HFFc6 (cell line): Measurements from ENCODE around the gene CST4. TPM values are rescaled to one million over a fixed set of nuclear protein-coding genes. Genes with fewer than 3 reads are reported as not detected.
"Not testable (repeated sequence)": the region's sequence is repeated elsewhere in the genome, so short reads cannot be mapped to it uniquely, and the experiment has no call there.

Experiments used
- DNase-seq: peaks from one replicate; pipeline ENCODE4 v3.0.0-alpha.2; 2018
- H3K27ac Mint-ChIP-seq: 2 replicates; pipeline ENCODE4 v1.8.0; 2020; ENCODE audit warnings: mild to moderate bottlenecking, mixed read lengths
- H3K27me3 Mint-ChIP-seq: 2 replicates; pipeline ENCODE4 v1.8.0; 2021; ENCODE audit warnings: mild to moderate bottlenecking, moderate library complexity, mixed read lengths; ENCODE audit not compliant: insufficient read depth
- H3K36me3 Mint-ChIP-seq: 2 replicates; pipeline ENCODE4 v1.8.0; 2021; ENCODE audit warnings: low read depth, mixed read lengths
- H3K4me1 Mint-ChIP-seq: 2 replicates; pipeline ENCODE4 v1.8.0; 2020; ENCODE audit warnings: low read depth, mixed read lengths
- H3K4me3 Mint-ChIP-seq: 2 replicates; pipeline ENCODE4 v1.8.0; 2020; ENCODE audit warnings: mild to moderate bottlenecking, moderate library complexity, mixed read lengths
- H3K9me3 Mint-ChIP-seq: 2 replicates; pipeline ENCODE4 v1.8.0; 2020; ENCODE audit warnings: mild to moderate bottlenecking, mixed read lengths
- CTCF ChIP-seq: fragments of 200-600 bp; sonication (generic); IDR thresholded peaks from 2 replicates; pipeline ENCODE4 v1.5.0; 2021; ENCODE audit warnings: antibody characterized with exemption, mild to moderate bottlenecking
- long read RNA-seq: library from polyadenylated mRNA; unstranded; transcript quantifications from one replicate; pipeline ENCODE4 v2.0.0, GENCODE V29; 2019
- total RNA-seq, 6 experiments: library from RNA; stranded (reverse); fragmentation: NEBNext Ultra II Directional; extraction: Animal tissue kit (Norgen Biotek cat#: 25700); gene quantifications; 2 replicates in 1 of 6; 3 replicates in 5 of 6; pipeline ENCODE4 v1.2.3, GENCODE V29; 2021

Gene CST4
- total RNA-seq: not detected
- long read RNA-seq: 0 reads

GRCh38 chr20:23688684-23689398, at the start of gene CST4:
Gene CST4 (minus strand): TSS chr20:23689038. CDS start chr20:23688969, 69 bp downstream.
- H3K4me3 Mint-ChIP-seq, H3K27me3 Mint-ChIP-seq, H3K9me3 Mint-ChIP-seq, DNase-seq, H3K36me3 Mint-ChIP-seq, H3K27ac Mint-ChIP-seq: not testable (repeated sequence)
- peaks cover 40% of the 10 kb centered on the region for H3K4me1 Mint-ChIP-seq

GRCh38 chr20:23735391-23735790, 46.6 kb upstream of the CST4 start:
- not testable (repeated sequence) for H3K4me3 Mint-ChIP-seq, DNase-seq, H3K4me1 Mint-ChIP-seq, H3K9me3 Mint-ChIP-seq, H3K27me3 Mint-ChIP-seq, H3K36me3 Mint-ChIP-seq, H3K27ac Mint-ChIP-seq

GRCh38 chr20:23734949-23735348, 46.1 kb upstream of the CST4 start:
- H3K27me3 Mint-ChIP-seq, H3K4me3 Mint-ChIP-seq, H3K27ac Mint-ChIP-seq, DNase-seq, H3K9me3 Mint-ChIP-seq, H3K4me1 Mint-ChIP-seq, H3K36me3 Mint-ChIP-seq: not testable (repeated sequence)

GRCh38 chr20:23734440-23734839, 45.6 kb upstream of the CST4 start:
- H3K9me3 Mint-ChIP-seq, H3K27ac Mint-ChIP-seq, H3K4me1 Mint-ChIP-seq, H3K4me3 Mint-ChIP-seq, DNase-seq, H3K27me3 Mint-ChIP-seq, H3K36me3 Mint-ChIP-seq: not testable (repeated sequence)

GRCh38 chr20:23727016-23727415, 38.2 kb upstream of the CST4 start:
- no peak overlapping the region for H3K4me3 Mint-ChIP-seq
- no peaks in the 10 kb centered on the region for H3K4me1 Mint-ChIP-seq
- no peak overlapping the region for H3K27ac Mint-ChIP-seq
- no peaks in the 10 kb centered on the region for H3K36me3 Mint-ChIP-seq
- DNase-seq: no peak
- H3K27me3 Mint-ChIP-seq: peaks cover 14% of the 10 kb centered on the region
- no peak for TF ChIP-seq CTCF
- no peaks in the 10 kb centered on the region for H3K9me3 Mint-ChIP-seq

GRCh38 chr20:23725102-23725501, 36.3 kb upstream of the CST4 start:
- H3K4me3 Mint-ChIP-seq: no peak overlapping the region
- H3K9me3 Mint-ChIP-seq: no peaks in the 10 kb centered on the region
- peaks cover 12% of the 10 kb centered on the region; the same call in 1 of the 2 replicates for H3K27me3 Mint-ChIP-seq
- no peaks in the 10 kb centered on the region for H3K4me1 Mint-ChIP-seq
- H3K36me3 Mint-ChIP-seq: no peaks in the 10 kb centered on the region
- DNase-seq: no peak
- no peak for TF ChIP-seq CTCF
- H3K27ac Mint-ChIP-seq: no peak overlapping the region

- H3K36me3 Mint-ChIP-seq: not testable (repeated sequence)
These were observed 34.9 kb upstream of the CST4 start for GRCh38 chr20:23723659-23724307.

GRCh38 chr20:23722851-23723250, 34.0 kb upstream of the CST4 start:
- not testable (repeated sequence) for H3K9me3 Mint-ChIP-seq, H3K4me3 Mint-ChIP-seq, H3K4me1 Mint-ChIP-seq, H3K27me3 Mint-ChIP-seq, H3K27ac Mint-ChIP-seq, H3K36me3 Mint-ChIP-seq, DNase-seq

More at GRCh38 chr20:23723659-23724307, 34.9 kb upstream of the CST4 start:
- H3K4me1 Mint-ChIP-seq, H3K27ac Mint-ChIP-seq, H3K27me3 Mint-ChIP-seq, H3K9me3 Mint-ChIP-seq, H3K4me3 Mint-ChIP-seq: not testable (repeated sequence)
- peak; percentile 86 for TF ChIP-seq CTCF
- peak; percentile 24 for DNase-seq
